NK-92 treated with Interleukin-12 subunit alpha and Interleukin-12 subunit beta, amount 100 ng/mL, for 24 hours (cell line): Measurements from ENCODE around the gene GRIN3B.
A peak's percentile ranks its signal among the peaks of the same experiment; 100 is the strongest.

Experiments used
- DNase-seq: peaks from one replicate; lab custom pipeline; 2025; lab: John Stamatoyannopoulos, UW

The GRIN3B gene

GRCh38 chr19:964761-965694 is 35.2 kb upstream of the GRIN3B start:
- DNase-seq, result no peak

GRCh38 chr19:966485-967088 is 33.6 kb upstream of the GRIN3B start:
- no peak for DNase-seq

- no peak for DNase-seq
Observed at GRCh38 chr19:970695-971094, 29.5 kb upstream of the GRIN3B start.

DNA sequence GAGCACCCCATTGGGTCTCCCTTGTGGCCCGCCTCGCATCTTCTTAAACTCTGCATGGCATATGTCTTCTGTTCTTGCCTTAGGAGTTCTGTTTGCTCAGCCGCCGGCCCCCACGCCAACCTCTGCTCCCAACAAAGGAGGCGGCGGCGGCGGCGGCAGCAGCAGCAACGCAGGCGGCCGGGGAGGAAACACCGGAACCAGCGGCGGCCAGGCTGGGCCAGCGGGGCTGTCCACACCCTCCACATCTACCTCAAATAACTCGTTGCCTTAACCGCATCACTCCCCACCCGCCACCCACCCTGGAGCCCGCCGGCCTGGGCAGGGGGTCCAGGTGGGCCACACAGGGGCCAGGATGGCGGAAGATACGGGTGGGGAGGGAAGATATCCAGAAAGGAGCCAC is 28.4 kb upstream of the GRIN3B start:
- DNase-seq, result no peak

- DNase-seq, result no peak
Observed at GRCh38 chr19:972281-972680, 27.9 kb upstream of the GRIN3B start.

DNA sequence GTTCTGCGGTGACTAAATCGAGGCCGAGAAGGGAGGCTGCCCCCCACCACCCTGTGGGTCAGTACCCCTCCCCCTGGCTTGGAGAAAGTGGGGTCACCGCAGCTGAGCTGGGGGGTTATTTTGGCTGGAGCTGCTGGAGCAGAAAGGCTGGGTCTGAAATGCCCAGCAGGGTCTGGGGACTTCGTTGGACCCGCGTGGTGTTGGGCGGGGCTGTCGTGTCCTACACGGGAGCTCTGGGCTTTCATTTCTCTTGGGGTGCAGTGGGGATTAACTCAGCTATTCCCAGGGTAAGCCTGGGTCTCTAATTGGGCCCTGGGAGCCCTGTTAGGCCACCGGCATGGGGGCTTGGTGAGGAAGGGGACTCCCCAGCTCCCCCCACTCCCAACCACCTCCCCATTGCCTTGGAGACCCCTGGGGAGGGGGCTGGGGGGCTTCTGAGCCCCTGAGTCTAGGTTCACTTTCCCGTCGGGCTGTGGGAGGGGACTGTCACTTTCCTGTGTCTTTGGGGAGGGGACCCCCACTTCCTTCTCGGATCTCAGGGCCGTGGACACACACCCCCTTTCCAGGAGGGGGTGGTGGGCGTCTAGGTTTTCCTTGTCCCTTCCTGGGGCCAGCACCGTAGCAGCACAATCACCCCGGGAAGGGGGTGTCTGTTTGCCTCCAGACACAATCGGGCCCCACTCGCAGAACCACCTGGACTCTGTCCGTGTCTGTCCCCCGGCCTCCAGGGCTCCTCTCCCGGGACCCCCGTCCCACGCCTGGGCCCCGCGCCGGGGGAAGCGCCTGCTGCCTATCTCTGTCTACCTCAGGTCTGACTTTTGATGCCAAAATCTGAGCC is 26.3 kb upstream of the GRIN3B start:
- no peak for DNase-seq

DNA sequence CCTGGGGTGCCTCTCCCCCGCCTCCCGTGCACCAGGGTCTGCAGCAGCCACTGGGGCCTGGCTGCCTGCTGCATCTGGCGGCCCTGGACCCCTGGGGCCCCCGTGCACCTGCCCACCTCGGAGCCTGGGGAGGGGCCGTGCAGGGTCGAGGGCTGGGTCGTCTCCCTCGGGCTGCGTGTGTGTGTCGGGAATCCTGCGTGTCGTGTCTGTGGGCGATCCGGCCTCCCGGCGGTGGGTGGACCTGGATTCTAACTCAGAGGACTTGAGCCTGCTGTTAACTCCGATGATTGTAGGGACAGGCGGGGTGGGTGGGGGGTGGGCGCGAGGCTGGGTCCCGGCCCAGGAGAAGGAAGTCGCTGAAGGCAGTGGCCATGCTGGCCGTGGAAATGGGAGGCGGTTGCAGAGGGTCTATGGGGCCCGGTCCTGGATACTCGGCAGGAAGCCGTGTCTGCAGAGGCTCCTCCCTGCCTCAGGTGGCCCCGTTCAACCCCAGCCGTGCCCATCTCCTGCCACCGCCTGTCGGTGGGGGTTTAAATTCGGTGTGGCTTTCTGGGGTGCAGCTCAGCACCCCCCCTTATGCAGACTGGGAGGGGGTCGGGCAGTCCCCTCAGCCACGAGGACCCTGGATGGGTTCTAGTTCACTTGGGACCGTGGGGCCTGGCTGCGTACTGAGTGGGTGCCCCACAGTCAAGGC is 25.5 kb upstream of the GRIN3B start:
- DNase-seq, result no peak

- DNase-seq, result no peak
Observed at GRCh38 chr19:976476-976875, 23.7 kb upstream of the GRIN3B start.

DNA sequence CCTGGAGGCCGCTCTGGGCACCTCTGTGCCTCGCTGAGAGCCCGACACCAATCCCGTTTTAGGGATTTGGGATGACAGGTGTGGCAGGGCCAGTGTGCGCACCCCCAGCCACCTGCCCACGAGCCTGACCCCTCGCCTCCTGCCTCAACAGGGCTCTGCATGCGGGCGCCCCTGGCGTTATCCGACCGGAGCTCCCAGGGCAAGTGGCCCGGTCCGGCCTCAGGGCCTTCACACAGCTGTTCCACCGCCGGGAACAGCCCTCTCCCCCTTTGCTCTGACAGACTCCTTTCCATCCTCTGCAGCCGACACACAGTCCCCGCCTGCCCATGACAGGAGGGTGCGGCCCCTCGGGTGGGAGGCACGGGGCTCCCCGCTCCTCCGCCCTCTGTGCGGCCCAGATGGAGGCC is 23.2 kb upstream of the GRIN3B start:
- DNase-seq, result no peak

GRCh38 chr19:979318-979741 is 20.9 kb upstream of the GRIN3B start:
- no peak for DNase-seq

- no peak for DNase-seq
Observed at GRCh38 chr19:980133-980998, 19.9 kb upstream of the GRIN3B start.

- peak; percentile 59 for DNase-seq
Observed at GRCh38 chr19:982567-983170, 17.6 kb upstream of the GRIN3B start.

GRCh38 chr19:984165-984967 is 15.9 kb upstream of the GRIN3B start, which contains the start of gene WDR18:
WDR18 (plus strand) TSS chr19:984345; CDS start chr19:984354, 9 bp downstream.
- DNase-seq, result peak; percentile 86

- no peak for DNase-seq
Observed at GRCh38 chr19:986083-986482, 14.1 kb upstream of the GRIN3B start.

DNA sequence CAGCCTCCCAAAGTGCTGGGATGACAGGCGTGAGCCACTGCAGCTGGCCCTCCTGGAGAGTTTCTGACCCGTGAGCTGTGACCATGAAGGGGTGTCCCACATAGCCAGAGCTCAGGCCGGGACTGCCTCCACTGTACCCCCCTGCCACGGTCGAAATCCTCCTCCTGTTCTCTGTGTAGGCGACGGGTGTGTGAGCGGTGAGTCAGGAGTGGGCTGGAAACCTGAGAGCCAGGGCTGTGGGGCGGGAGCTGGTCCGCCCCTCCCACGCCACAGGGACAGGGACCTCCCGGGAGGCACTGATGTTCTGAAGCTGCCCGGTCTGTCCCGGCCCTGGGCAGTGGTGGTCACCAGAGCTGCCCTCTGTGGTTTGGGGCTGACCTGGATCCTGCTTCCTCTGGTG is 12.1 kb upstream of the GRIN3B start:
- DNase-seq, result no peak

DNA sequence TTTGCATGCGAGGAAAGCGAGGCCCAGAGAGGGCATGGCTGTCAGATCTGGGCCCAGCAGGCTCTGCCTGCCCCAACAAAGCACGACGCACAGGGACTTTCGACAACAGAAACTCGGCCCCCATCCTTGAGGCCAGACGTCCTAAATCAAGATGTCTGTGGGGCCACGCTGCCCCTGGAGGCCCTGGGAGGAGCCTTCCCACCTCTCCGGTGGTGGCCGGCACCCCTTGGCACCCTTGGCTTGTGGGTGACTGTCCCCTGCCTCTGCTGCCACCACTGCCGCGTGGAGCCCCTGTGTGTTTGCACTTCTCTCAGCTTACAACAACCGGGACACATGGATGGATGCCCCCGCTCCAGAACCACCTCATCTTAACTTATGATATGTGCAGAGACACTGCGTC is 11.7 kb upstream of the GRIN3B start:
- no peak for DNase-seq

DNA sequence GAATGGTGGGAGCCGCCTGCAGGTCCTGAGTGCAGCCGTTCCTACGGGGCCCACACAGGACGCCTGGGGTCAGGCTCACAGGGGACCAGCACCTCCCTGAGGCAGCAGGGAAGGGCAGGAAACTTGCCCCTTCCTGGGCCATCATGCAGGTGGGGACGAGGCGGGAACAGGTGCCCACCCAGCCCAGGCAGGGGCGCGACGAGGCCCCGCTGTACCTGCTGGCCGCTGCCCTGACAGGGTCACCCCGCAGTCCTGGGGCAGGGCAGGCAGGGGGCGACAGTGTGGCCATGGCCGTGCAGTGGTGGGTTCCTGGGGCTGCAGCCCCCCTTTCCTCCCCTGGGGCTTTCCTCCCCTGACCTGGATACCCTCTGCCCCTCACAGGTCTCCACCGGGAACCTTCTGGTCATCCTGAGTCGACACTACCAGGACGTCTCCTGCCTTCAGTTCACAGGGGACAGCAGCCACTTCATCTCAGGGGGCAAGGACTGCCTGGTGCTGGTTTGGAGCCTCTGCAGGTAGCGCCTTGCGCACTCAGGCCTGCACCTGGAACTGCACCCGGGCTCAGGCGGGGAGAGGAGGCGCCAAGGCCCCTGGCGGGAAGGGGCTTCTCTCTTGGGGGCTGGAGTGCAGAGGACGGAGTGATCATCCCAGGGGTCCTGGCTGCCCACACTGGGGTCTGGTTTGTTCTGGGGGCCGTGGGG is 10.7 kb upstream of the GRIN3B start:
- no peak for DNase-seq

DNA sequence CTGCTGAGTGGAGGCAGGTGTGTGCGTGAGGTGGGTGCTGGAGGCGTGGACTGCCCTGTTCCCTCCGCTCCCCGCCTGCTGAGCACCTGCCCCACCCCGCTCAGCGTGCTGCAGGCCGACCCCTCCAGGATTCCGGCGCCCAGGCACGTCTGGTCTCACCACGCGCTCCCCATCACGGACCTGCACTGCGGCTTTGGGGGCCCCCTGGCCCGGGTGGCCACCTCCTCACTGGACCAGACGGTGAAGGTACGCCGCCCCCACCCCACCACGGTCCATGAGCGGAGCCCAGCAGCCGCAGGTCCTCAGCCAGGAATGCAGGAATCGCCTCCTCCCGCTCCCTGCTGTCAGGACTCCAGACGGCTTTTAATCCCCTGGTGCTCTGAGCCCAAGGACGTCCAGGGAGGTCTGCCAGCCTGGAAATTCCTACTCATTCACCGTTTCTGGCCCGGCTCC is 10.1 kb upstream of the GRIN3B start:
- no peak for DNase-seq

DNA sequence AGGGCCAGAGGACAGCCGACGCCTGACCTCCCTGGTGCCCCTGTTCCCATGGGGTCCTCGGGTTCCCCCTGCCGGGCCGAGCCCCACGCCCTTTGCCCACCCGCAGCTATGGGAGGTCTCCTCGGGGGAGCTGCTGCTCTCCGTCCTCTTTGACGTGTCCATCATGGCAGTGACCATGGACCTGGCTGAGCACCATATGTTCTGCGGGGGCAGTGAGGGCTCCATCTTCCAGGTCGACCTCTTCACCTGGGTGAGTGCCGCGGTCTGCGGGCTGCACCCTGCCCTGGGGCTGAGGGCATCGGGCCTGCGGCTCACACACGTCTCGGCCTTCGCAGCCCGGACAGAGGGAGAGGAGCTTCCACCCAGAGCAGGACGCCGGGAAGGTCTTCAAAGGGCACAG is 9.5 kb upstream of the GRIN3B start:
- no peak for DNase-seq
